PC-3 (cell line): ENCODE data around the gene IMPACT. TPM values are rescaled to one million over a fixed set of nuclear protein-coding genes. Genes with fewer than 3 reads are reported as not detected.

ENCODE experiments used
- ATAC-seq: fragments of 200-7000 bp; cut with Tn5 transposase; 2 replicates; pipeline ENCODE4 v1.9.1; 2020; ENCODE audit warnings: mild to moderate bottlenecking, moderate library complexity
- BruUV-seq: library from RNA; stranded (reverse); fragments of 400-500 nt; replicated peaks from 2 replicates; lab custom pipeline; 2021; lab: Mats Ljungman, UMichigan
- CTCF ChIA-PET: fragments of 300-600 bp; sonication (Branson Sonifier 250); formaldehyde crosslinking; loops from one replicate; lab custom pipeline; 2022; ENCODE audit warnings: antibody characterized with exemption; lab: Charles Lee
- POLR2A ChIA-PET: fragments of 300-600 bp; sonication (Branson Sonifier 250); formaldehyde crosslinking; loops from one replicate; lab custom pipeline; 2022; ENCODE audit warnings: antibody characterized with exemption; ENCODE audit not compliant: unreplicated experiment; lab: Charles Lee
- DNase-seq: peaks from one replicate; pipeline ENCODE4 v3.0.0-alpha.2; 2015
- H2AFZ ChIP-seq: fragments of 300-600 bp; sonication (generic); 2 replicates; pipeline ENCODE4 v1.6.0; 2016; ENCODE audit warnings: antibody characterized with exemption, low read length
- H3F3A ChIP-seq: fragments of 300-600 bp; sonication (generic); one replicate; pipeline ENCODE4 v1.6.0; 2017; ENCODE audit warnings: antibody characterized with exemption, low read length, control low read depth, mild to moderate bottlenecking; ENCODE audit not compliant: unreplicated experiment
- H3K27ac ChIP-seq: fragments of 300-600 bp; sonication (generic); 2 replicates; pipeline ENCODE4 v1.5.1; 2016; ENCODE audit warnings: mild to moderate bottlenecking, low read length
- H3K27me3 ChIP-seq: fragments of 300-600 bp; sonication (generic); 2 replicates; pipeline ENCODE4 v1.6.1; 2016; ENCODE audit warnings: low read length, mixed read lengths
- H3K36me3 ChIP-seq: fragments of 300-600 bp; sonication (generic); 2 replicates; pipeline ENCODE4 v1.6.1; 2016; ENCODE audit warnings: low read depth, mixed run types, low read length, mixed read lengths
- H3K4me1 ChIP-seq: fragments of 300-600 bp; sonication (generic); 2 replicates; pipeline ENCODE4 v1.5.1; 2016; ENCODE audit warnings: low read length; ENCODE audit not compliant: insufficient read depth
- H3K4me2 ChIP-seq: fragments of 300-600 bp; sonication (generic); 2 replicates; pipeline ENCODE4 v1.6.0; 2016; ENCODE audit warnings: low read length
- H3K4me3 ChIP-seq: fragments of 300-600 bp; sonication (generic); 2 replicates; pipeline ENCODE4 v1.5.1; 2016; ENCODE audit warnings: mild to moderate bottlenecking, low read length, mixed read lengths
- H3K79me2 ChIP-seq: fragments of 300-600 bp; sonication (generic); 2 replicates; pipeline ENCODE4 v1.6.1; 2017; ENCODE audit warnings: low read length, mixed read lengths
- H3K9ac ChIP-seq: fragments of 300-600 bp; sonication (generic); 2 replicates; pipeline ENCODE4 v1.6.0; 2016; ENCODE audit warnings: mild to moderate bottlenecking, low read length
- H3K9me2 ChIP-seq: fragments of 300-600 bp; sonication (generic); replicated peaks from 2 replicates; pipeline ENCODE4 v1.6.1; 2016; ENCODE audit warnings: mixed run types, low read length, mixed read lengths
- H3K9me3 ChIP-seq: fragments of 300-600 bp; sonication (generic); 2 replicates; pipeline ENCODE4 v1.6.1; 2016; ENCODE audit warnings: low read length, mixed read lengths
- H4K20me1 ChIP-seq: fragments of 300-600 bp; sonication (generic); 2 replicates; pipeline ENCODE4 v1.6.1; 2016; ENCODE audit warnings: low read length, mixed read lengths
- EZH2 ChIP-seq: fragments of 300-600 bp; sonication (generic); IDR thresholded peaks from one replicate; pipeline ENCODE4 v1.6.1; 2017; ENCODE audit warnings: antibody characterized with exemption, mild to moderate bottlenecking, low read length; ENCODE audit not compliant: unreplicated experiment
- EZH2phosphoT487 ChIP-seq: fragments of 300-600 bp; sonication (generic); IDR thresholded peaks from 2 replicates; pipeline ENCODE4 v1.6.1; 2018; ENCODE audit warnings: mild to moderate bottlenecking, antibody characterized with exemption, low read length, borderline replicate concordance
- intact Hi-C: fragments of 100-400 bp; cut with micrococcal nuclease; formaldehyde crosslinking; loops from 2 replicates; pipeline ENCODE4 v1.9.0; 2023
- total RNA-seq: library from RNA; depleted of rRNA; stranded (reverse); fragments of >200 nt; gene quantifications from 2 replicates; pipeline ENCODE4 v1.2.3, GENCODE V29; 2014
- TF ChIP-seq, protein P1 (sequence below): fragments of 300-600 bp; sonication (generic); conservative IDR thresholded peaks from 2 replicates; pipeline ENCODE4 v1.5.1; 2017; ENCODE audit warnings: antibody characterized with exemption, low read depth, mild to moderate bottlenecking, low read length

The IMPACT gene
- total RNA-seq, 1 experiment from 2014 or later: 19.9 TPM

DNA sequence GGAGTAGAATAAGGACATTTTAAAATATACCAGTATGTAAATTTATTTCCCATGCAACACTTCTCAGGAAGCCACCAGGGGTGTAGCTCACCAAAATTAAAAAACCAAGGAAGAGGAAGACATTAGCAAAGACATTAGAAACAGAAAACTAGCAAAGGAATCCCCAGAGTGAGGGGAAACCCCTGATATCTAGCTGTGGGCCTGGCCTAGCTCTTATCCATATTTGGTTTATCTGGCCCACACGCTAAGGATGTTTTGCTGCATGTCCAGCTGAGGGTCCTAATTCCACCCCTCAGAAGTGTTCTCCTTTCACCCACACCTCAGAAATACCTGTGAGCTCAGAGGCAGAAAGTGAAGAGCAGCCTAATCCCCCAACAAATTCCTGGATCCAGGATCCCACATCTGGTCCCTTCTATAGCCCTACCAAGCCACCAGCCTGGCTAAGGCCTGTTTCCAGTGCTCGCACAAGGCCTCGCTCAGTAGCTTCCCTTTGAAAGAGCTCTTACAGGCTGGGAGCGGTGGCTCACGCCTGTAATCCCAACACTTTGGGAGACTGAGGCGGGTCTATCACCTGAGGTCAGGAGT is 46.2 kb upstream of the IMPACT start:
- ChIA-PET CTCF (no interaction called here), POLR2A (interaction anchor here (0.6 kb wide), 1 partner anchor 109 kb away, joined by 4 read pairs; no protein-coding TSS in a partner anchor)
- ATAC-seq: no peak
- no peak overlapping the region for H3K9ac ChIP-seq
- no peak for TF ChIP-seq EZH2
- no peak for TF ChIP-seq EZH2phosphoT487
- TF ChIP-seq, protein P1, sequence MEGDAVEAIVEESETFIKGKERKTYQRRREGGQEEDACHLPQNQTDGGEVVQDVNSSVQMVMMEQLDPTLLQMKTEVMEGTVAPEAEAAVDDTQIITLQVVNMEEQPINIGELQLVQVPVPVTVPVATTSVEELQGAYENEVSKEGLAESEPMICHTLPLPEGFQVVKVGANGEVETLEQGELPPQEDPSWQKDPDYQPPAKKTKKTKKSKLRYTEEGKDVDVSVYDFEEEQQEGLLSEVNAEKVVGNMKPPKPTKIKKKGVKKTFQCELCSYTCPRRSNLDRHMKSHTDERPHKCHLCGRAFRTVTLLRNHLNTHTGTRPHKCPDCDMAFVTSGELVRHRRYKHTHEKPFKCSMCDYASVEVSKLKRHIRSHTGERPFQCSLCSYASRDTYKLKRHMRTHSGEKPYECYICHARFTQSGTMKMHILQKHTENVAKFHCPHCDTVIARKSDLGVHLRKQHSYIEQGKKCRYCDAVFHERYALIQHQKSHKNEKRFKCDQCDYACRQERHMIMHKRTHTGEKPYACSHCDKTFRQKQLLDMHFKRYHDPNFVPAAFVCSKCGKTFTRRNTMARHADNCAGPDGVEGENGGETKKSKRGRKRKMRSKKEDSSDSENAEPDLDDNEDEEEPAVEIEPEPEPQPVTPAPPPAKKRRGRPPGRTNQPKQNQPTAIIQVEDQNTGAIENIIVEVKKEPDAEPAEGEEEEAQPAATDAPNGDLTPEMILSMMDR: no peak
- H4K20me1 ChIP-seq: no peaks in the 10 kb centered on the region
- no peaks in the 10 kb centered on the region for H3K27me3 ChIP-seq
- intact Hi-C loops: no loop called here
- BruUV-seq: no TSS peak
- H3K9me2 ChIP-seq: no peaks in the 10 kb centered on the region
- H3K36me3 ChIP-seq: no peaks in the 10 kb centered on the region
- no peak overlapping the region for H2AFZ ChIP-seq
- H3K9me3 ChIP-seq: no peaks in the 10 kb centered on the region
- no peaks in the 10 kb centered on the region for H3F3A ChIP-seq
- no peak for DNase-seq
- no peak overlapping the region for H3K4me3 ChIP-seq
- H3K79me2 ChIP-seq: no peaks in the 10 kb centered on the region
- H3K4me2 ChIP-seq: no peak overlapping the region
- no peak overlapping the region for H3K27ac ChIP-seq
- H3K4me1 ChIP-seq: no peaks in the 10 kb centered on the region

DNA sequence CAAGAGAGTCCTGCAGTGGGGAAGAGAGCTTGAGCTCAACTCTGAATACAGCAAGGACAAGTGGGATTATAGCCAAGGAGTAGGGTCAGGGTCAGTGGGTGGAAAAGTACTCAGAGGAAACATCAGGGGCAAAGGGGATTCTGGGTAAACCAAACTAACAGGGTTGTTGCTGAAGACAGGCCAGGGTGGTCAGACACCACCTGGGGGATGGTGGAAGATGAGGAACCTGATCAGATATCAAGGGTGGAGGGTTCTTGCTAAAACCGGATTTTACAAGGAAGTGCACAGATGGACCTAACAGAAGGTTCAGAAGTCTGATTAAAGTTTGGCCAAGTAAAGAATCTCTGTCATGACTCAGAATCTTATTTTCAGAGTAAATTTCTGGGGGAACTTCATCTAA is 45.3 kb upstream of the IMPACT start:
- no peaks in the 10 kb centered on the region for H3K9me3 ChIP-seq
- H3K9ac ChIP-seq: no peak overlapping the region
- TF ChIP-seq EZH2phosphoT487: no peak
- TF ChIP-seq, protein P1: no peak
- no peak for TF ChIP-seq EZH2
- ChIA-PET POLR2A (interaction anchor here (0.6 kb wide), 1 partner anchor 108 kb away, joined by 4 read pairs; no protein-coding TSS in a partner anchor), CTCF (no interaction called here)
- H3K79me2 ChIP-seq: no peaks in the 10 kb centered on the region
- no TSS peak for BruUV-seq
- H3K4me3 ChIP-seq: no peak overlapping the region
- no peak overlapping the region for H3K4me2 ChIP-seq
- H2AFZ ChIP-seq: no peak overlapping the region
- no peaks in the 10 kb centered on the region for H3K4me1 ChIP-seq
- intact Hi-C loops: no loop called here
- ATAC-seq (no peak), DNase-seq (no peak)
- H3F3A ChIP-seq: no peaks in the 10 kb centered on the region
- H3K27ac ChIP-seq: no peak overlapping the region
- no peaks in the 10 kb centered on the region for H3K36me3 ChIP-seq
- no peaks in the 10 kb centered on the region for H3K9me2 ChIP-seq
- H4K20me1 ChIP-seq: no peaks in the 10 kb centered on the region
- H3K27me3 ChIP-seq: no peaks in the 10 kb centered on the region

DNA sequence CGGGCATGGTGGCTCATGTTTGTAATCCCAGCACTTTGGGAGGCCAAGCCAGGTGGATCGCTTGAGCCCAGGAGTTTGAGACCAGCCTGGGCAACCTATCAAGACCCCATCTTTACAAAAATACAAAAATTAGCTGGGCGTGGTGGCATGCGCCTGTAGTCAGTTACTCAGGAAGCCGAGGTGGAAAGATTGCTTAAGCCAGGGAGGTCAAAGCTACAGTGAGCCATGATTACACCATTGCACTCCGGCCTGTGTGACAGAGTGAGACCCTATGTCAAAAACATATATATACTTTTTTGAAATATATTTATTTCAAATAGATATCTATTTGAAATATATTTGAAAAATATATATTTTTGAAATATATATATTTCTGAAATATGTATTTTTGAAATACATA is 39.8 kb upstream of the IMPACT start:
- Histone ChIP-seq H2AFZ (no peak overlapping the region), H3K36me3 (no peaks in the 10 kb centered on the region), H3K4me1 (no peaks in the 10 kb centered on the region), H4K20me1 (no peaks in the 10 kb centered on the region), H3K27me3 (no peaks in the 10 kb centered on the region), H3K9ac (no peak overlapping the region), H3F3A (no peaks in the 10 kb centered on the region), H3K9me3 (no peaks in the 10 kb centered on the region), H3K4me3 (no peak overlapping the region), H3K4me2 (no peak overlapping the region), H3K9me2 (no peaks in the 10 kb centered on the region), H3K79me2 (no peaks in the 10 kb centered on the region), H3K27ac (no peak overlapping the region)
- BruUV-seq: no TSS peak
- ChIA-PET CTCF (no interaction called here), POLR2A (no interaction called here)
- ATAC-seq (no peak), DNase-seq (no peak)
- intact Hi-C loops: no loop called here
- no peak for TF ChIP-seq EZH2phosphoT487
- TF ChIP-seq, protein P1: no peak
- no peak for TF ChIP-seq EZH2
